Calu3 (cell line): ENCODE measurements around the gene SHKBP1. TPM values are rescaled to one million over a fixed set of nuclear protein-coding genes. Genes with fewer than 3 reads are reported as not detected.
A peak's percentile ranks its signal among the peaks of the same experiment; 100 is the strongest.

Experiments used
- BruUV-seq: library from RNA; stranded (reverse); fragments of 400-500 nt; replicated peaks from 2 replicates; lab custom pipeline; 2021; lab: Mats Ljungman, UMichigan
- CTCF ChIA-PET: fragments of 300-600 bp; sonication (Branson Sonifier 250); formaldehyde crosslinking; loops from one replicate; lab custom pipeline; 2022; ENCODE audit warnings: antibody characterized with exemption; lab: Charles Lee
- DNase-seq: peaks from one replicate; pipeline ENCODE4 v3.0.0; 2022
- H3K27ac Mint-ChIP-seq: one replicate; pipeline ENCODE4 v1.8.0; 2022; ENCODE audit warnings: mixed read lengths; ENCODE audit not compliant: unreplicated experiment
- H3K27me3 Mint-ChIP-seq: one replicate; pipeline ENCODE4 v1.8.0; 2022; ENCODE audit warnings: mixed read lengths; ENCODE audit not compliant: unreplicated experiment
- H3K36me3 Mint-ChIP-seq: one replicate; pipeline ENCODE4 v1.8.0; 2022; ENCODE audit warnings: mild to moderate bottlenecking, moderate library complexity, mixed read lengths; ENCODE audit not compliant: insufficient read depth, unreplicated experiment
- H3K4me1 Mint-ChIP-seq: one replicate; pipeline ENCODE4 v1.8.0; 2022; ENCODE audit warnings: mild to moderate bottlenecking, low read depth, mixed read lengths; ENCODE audit not compliant: unreplicated experiment
- H3K4me3 Mint-ChIP-seq: one replicate; pipeline ENCODE4 v1.8.0; 2022; ENCODE audit warnings: mild to moderate bottlenecking, low read depth, moderate library complexity, mixed read lengths; ENCODE audit not compliant: unreplicated experiment
- H3K9me3 Mint-ChIP-seq: one replicate; pipeline ENCODE4 v1.8.0; 2022; ENCODE audit warnings: low read depth, mixed read lengths; ENCODE audit not compliant: unreplicated experiment
- intact Hi-C: fragments of 100-400 bp; cut with micrococcal nuclease; formaldehyde crosslinking; loops from one replicate; pipeline ENCODE4 v1.10.0; 2022; ENCODE audit not compliant: unreplicated experiment
- total RNA-seq: library from RNA; stranded (reverse); gene quantifications from 2 replicates; pipeline ENCODE4 v1.2.3, GENCODE V29; 2022
- TF ChIP-seq, protein P1 (sequence below): fragments of 200-600 bp; IDR thresholded peaks from one replicate; pipeline ENCODE4 v1.8.0; 2022; ENCODE audit warnings: antibody characterized with exemption; ENCODE audit not compliant: unreplicated experiment

The SHKBP1 gene
- total RNA-seq, 1 experiment from 2014 or later = 117 TPM

DNA sequence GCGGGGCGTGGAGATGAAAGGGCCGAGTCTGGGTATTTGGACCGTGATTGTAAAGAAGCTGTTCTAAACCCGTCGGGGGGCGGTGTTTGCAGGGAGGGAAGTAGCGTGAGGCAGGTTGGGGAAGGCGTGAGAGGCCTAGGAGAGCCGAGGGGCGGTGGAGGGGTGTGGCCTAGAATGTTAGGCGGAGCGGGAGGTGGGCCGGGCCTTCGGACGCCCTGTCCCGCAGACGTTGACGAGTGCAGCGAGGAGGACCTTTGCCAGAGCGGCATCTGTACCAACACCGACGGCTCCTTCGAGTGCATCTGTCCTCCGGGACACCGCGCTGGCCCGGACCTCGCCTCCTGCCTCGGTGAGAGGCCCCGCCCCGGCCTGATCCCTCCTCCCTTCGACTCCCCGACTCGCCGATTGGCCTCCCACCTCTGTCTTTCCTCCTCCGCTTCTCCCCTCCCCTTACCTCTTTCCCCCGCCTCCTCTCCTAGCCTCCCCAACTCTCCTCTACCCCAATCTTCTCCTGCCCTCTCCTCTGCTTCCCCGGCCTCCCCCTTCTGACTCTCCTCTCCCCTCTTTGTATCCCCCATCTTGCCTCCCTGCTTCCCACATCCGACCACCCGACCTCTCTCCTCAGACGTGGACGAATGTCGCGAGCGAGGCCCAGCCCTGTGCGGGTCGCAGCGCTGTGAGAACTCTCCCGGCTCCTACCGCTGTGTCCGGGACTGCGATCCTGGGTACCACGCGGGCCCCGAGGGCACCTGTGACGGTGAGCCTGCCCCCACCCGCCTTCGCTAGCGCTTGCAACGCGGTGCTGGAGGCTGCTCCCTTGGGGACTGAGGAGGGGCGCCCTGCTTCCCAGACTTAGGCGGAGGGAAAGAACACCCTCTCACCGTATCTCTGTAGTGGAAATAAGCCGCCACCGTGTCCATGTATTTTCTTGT, 37.3 kb downstream of the SHKBP1 start:
- peak; percentile 73 for DNase-seq
- peaks cover 25% of the 10 kb centered on the region for H3K27me3 Mint-ChIP-seq
- intact Hi-C loops = no loop called here
- peaks cover 39% of the 10 kb centered on the region for H3K36me3 Mint-ChIP-seq
- no TSS peak for BruUV-seq
- peak overlapping the region; percentile 58 for H3K4me3 Mint-ChIP-seq
- H3K27ac Mint-ChIP-seq = no peak overlapping the region
- peaks cover 22% of the 10 kb centered on the region for H3K4me1 Mint-ChIP-seq
- CTCF ChIA-PET = no interaction called here
- TF ChIP-seq, protein P1, sequence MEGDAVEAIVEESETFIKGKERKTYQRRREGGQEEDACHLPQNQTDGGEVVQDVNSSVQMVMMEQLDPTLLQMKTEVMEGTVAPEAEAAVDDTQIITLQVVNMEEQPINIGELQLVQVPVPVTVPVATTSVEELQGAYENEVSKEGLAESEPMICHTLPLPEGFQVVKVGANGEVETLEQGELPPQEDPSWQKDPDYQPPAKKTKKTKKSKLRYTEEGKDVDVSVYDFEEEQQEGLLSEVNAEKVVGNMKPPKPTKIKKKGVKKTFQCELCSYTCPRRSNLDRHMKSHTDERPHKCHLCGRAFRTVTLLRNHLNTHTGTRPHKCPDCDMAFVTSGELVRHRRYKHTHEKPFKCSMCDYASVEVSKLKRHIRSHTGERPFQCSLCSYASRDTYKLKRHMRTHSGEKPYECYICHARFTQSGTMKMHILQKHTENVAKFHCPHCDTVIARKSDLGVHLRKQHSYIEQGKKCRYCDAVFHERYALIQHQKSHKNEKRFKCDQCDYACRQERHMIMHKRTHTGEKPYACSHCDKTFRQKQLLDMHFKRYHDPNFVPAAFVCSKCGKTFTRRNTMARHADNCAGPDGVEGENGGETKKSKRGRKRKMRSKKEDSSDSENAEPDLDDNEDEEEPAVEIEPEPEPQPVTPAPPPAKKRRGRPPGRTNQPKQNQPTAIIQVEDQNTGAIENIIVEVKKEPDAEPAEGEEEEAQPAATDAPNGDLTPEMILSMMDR = no peak
- H3K9me3 Mint-ChIP-seq = no peaks in the 10 kb centered on the region

DNA sequence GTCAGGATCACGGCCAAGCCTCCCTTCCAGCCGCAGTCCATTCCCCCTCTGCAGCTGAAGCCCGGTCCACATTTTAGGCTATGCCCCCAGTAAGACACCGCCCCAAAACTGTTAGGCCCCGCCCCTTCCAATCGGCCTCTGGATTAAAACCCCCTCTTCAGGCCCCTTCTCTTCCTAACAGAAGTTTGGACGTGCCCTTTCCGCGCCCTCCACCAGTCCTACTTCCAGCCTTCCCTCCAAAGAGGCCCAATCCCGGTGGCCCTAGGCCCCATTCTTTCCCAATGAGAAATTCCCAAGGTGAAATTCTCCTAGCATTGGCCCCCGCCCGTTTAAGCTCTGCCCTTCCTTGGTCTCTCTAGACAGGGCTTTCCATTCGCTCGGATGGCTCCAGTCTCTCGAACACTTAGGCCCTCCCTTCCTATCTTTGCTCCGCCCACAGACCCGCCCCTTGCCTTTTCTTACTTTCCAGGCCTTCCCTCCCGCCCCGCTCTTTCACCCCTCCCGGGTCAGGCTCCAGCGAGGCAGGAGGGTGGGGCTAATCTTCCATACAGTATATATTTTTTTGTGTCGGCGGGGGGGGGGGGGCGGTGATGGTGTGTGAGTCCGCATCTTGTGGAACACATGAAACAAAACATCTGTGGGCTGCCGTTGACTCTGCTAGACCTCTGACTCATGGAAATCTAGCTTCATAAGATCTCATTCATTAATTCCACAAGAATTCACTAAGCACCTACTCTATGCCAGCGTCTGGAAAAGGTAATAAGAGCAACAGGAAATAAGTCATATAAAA, 38.1 kb downstream of the SHKBP1 start:
- Mint-ChIP-seq H3K27me3 (peaks cover 16% of the 10 kb centered on the region), H3K4me3 (peak overlapping the region; percentile 58), H3K36me3 (peaks cover 32% of the 10 kb centered on the region), H3K27ac (peak overlapping the region; percentile 11), H3K9me3 (no peaks in the 10 kb centered on the region), H3K4me1 (peaks cover 14% of the 10 kb centered on the region)
- intact Hi-C loops = no loop called here
- BruUV-seq = no TSS peak
- CTCF ChIA-PET = interaction anchor here (0.9 kb wide), 1 partner anchor 149 kb away, joined by 3 read pairs; the partner anchor contains the start of gene BLVRB
- DNase-seq = peak; percentile 38
- TF ChIP-seq, protein P1 = no peak

DNA sequence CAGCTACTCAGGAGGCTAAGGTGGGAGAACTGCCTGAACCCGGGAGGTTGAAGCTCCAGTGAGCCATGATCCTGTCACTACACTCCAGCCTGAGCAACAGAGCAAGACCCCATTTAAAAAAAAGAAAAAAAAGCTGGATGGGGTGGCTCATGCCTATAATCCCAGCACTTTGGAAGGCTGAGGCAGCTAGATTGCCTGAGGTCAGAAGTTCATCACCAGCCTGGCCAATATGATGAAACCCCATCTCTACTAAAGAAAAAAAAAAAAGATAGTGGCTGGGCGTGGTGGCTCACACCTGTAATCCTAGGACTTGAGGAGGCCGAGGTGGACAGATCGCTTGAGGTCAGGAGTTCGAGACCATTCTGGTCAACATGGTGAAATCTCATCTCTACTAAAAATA, 39.5 kb downstream of the SHKBP1 start:
- intact Hi-C loops = no loop called here
- Mint-ChIP-seq H3K4me1 (peaks cover under 1% of the 10 kb centered on the region), H3K9me3 (no peaks in the 10 kb centered on the region), H3K36me3 (peaks cover 22% of the 10 kb centered on the region), H3K27ac (no peak overlapping the region), H3K27me3 (peaks cover 3% of the 10 kb centered on the region), H3K4me3 (no peak overlapping the region)
- TF ChIP-seq, protein P1 = no peak
- no peak for DNase-seq
- no TSS peak for BruUV-seq
- CTCF ChIA-PET = interaction anchor here (0.6 to 0.7 kb wide), 3 partner anchors 125 to 560 kb away, joined by 3 to 4 read pairs (median 3); no protein-coding TSS in a partner anchor

DNA sequence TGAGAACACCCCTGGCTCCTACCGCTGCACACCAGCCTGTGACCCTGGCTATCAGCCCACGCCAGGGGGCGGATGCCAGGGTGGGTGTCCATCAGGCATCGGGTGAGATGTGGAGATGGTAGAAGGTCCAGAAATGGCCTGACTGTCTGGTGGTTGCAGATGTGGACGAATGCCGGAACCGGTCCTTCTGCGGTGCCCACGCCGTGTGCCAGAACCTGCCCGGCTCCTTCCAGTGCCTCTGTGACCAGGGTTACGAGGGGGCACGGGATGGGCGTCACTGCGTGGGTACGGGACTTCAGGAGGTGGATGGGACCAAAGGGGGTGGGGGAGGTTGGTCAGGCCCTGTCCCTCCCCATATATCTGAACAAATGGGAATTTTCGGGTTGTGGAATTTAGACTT, 40.3 kb downstream of the SHKBP1 start:
- TF ChIP-seq, protein P1 = no peak
- CTCF ChIA-PET = no interaction called here
- no peaks in the 10 kb centered on the region for H3K27me3 Mint-ChIP-seq
- H3K4me1 Mint-ChIP-seq = no peaks in the 10 kb centered on the region
- H3K36me3 Mint-ChIP-seq = peaks cover 22% of the 10 kb centered on the region
- no TSS peak for BruUV-seq
- no peak for DNase-seq
- no peaks in the 10 kb centered on the region for H3K9me3 Mint-ChIP-seq
- intact Hi-C loops = no loop called here
- H3K27ac Mint-ChIP-seq = no peak overlapping the region
- no peak overlapping the region for H3K4me3 Mint-ChIP-seq
